Type B pancreatic cell (in vitro differentiated cells): ENCODE data around the gene SEC24B. TPM values are rescaled to one million over a fixed set of nuclear protein-coding genes. Genes with fewer than 3 reads are reported as not detected.

ENCODE experiments used
- DNase-seq: peaks from one replicate; pipeline ENCODE4 v3.0.0; 2021; ENCODE audit warnings: mixed read lengths; ENCODE audit not compliant: unreplicated experiment; ENCODE audit errors: extremely low spot score
- H3K27ac Mint-ChIP-seq: 2 replicates; pipeline ENCODE4 v1.8.0; 2021; ENCODE audit warnings: mild to moderate bottlenecking, mixed read lengths
- H3K27me3 Mint-ChIP-seq: 2 replicates; pipeline ENCODE4 v1.8.0; 2021; ENCODE audit warnings: mixed read lengths
- H3K36me3 Mint-ChIP-seq: 2 replicates; pipeline ENCODE4 v1.8.0; 2021; ENCODE audit warnings: mixed read lengths
- H3K4me1 Mint-ChIP-seq: one replicate; pipeline ENCODE4 v1.8.0; 2021; ENCODE audit warnings: mixed read lengths; ENCODE audit not compliant: unreplicated experiment
- H3K4me3 Mint-ChIP-seq: 2 replicates; pipeline ENCODE4 v1.8.0; 2021; ENCODE audit warnings: mild to moderate bottlenecking, mixed read lengths
- H3K9me3 Mint-ChIP-seq: 2 replicates; pipeline ENCODE4 v1.8.0; 2021; ENCODE audit warnings: mixed read lengths
- CTCF ChIP-seq: fragments of 200-600 bp; sonication (generic); conservative IDR thresholded peaks from 2 replicates; pipeline ENCODE4 v1.5.0; 2021; ENCODE audit warnings: antibody characterized with exemption, mild to moderate bottlenecking
- total RNA-seq: library from RNA; stranded (reverse); gene quantifications from 2 replicates; pipeline ENCODE4 v1.2.1, GENCODE V29; 2021; ENCODE audit warnings: low replicate concordance

The SEC24B gene
- total RNA-seq, 1 donor from 2014 or later: 37.4 TPM

- Mint-ChIP-seq H3K4me1 (peaks cover 29% of the 10 kb centered on the region), H3K9me3 (no peaks in the 10 kb centered on the region), H3K4me3 (peak overlapping the region; percentile 97), H3K36me3 (peaks cover 22% of the 10 kb centered on the region), H3K27ac (peak overlapping the region; percentile 97), H3K27me3 (no peaks in the 10 kb centered on the region)
- TF ChIP-seq CTCF: no peak
- DNase-seq: no peak
These were observed 919 bp upstream of the SEC24B start for GRCh38 chr4:109432696-109433095.

GRCh38 chr4:109434007-109434971 lies 674 bp downstream of the SEC24B start:
- peak; percentile 69 for DNase-seq
- Mint-ChIP-seq H3K9me3 (no peaks in the 10 kb centered on the region), H3K4me1 (peaks cover 39% of the 10 kb centered on the region), H3K27me3 (no peaks in the 10 kb centered on the region), H3K27ac (peak overlapping the region; percentile 88), H3K4me3 (peak overlapping the region; percentile 92), H3K36me3 (peaks cover 22% of the 10 kb centered on the region)
- TF ChIP-seq CTCF: no peak

- peaks cover 16% of the 10 kb centered on the region for H3K36me3 Mint-ChIP-seq
- DNase-seq: no peak
- no peaks in the 10 kb centered on the region for H3K9me3 Mint-ChIP-seq
- H3K27ac Mint-ChIP-seq: peak overlapping the region; percentile 88
- TF ChIP-seq CTCF: no peak
- no peaks in the 10 kb centered on the region for H3K27me3 Mint-ChIP-seq
- peaks cover 45% of the 10 kb centered on the region for H3K4me1 Mint-ChIP-seq
- peak overlapping the region; percentile 92 for H3K4me3 Mint-ChIP-seq
These were observed 2.0 kb downstream of the SEC24B start for GRCh38 chr4:109435635-109436034.

GRCh38 chr4:109436504-109436903 lies 2.9 kb downstream of the SEC24B start:
- DNase-seq: no peak
- peaks cover 10% of the 10 kb centered on the region for H3K36me3 Mint-ChIP-seq
- no peaks in the 10 kb centered on the region for H3K27me3 Mint-ChIP-seq
- peak overlapping the region; percentile 92 for H3K4me3 Mint-ChIP-seq
- H3K27ac Mint-ChIP-seq: peak overlapping the region; percentile 25
- H3K9me3 Mint-ChIP-seq: no peaks in the 10 kb centered on the region
- H3K4me1 Mint-ChIP-seq: peaks cover 49% of the 10 kb centered on the region
- TF ChIP-seq CTCF: no peak

- Mint-ChIP-seq H3K9me3 (peaks cover 5% of the 10 kb centered on the region), H3K27ac (peak overlapping the region; percentile 61), H3K4me1 (peaks cover 56% of the 10 kb centered on the region), H3K4me3 (no peak overlapping the region), H3K36me3 (peaks cover 23% of the 10 kb centered on the region), H3K27me3 (no peaks in the 10 kb centered on the region)
- no peak for DNase-seq
- TF ChIP-seq CTCF: no peak
These were observed 7.3 kb downstream of the SEC24B start for GRCh38 chr4:109440948-109441347.
